GM13976 (cell line): ENCODE data around the gene MRNIP.

Experiments
- DNase-seq: peaks from one replicate; pipeline ENCODE4 v3.0.0; 2012; ENCODE audit warnings: low spot score
- CTCF ChIP-seq: IDR thresholded peaks from 2 replicates; pipeline ENCODE4 v1.5.1; 2012; ENCODE audit warnings: borderline replicate concordance, mild to moderate bottlenecking; ENCODE audit not compliant: insufficient read depth; ENCODE audit errors: extremely low read depth, missing control alignments, control extremely low read depth
- in situ Hi-C: fragments of 300-500 bp; cut with MboI; formaldehyde crosslinking; loops from one replicate; pipeline ENCODE4 v1.12.0; 2022; ENCODE audit warnings: low sequenced_read_pairs, mixed read lengths, inconsistent platforms; ENCODE audit not compliant: unreplicated experiment

MRNIP gene

GRCh38 chr5:179875741-179876609, 17.4 kb upstream of the MRNIP start:
- no peak for TF ChIP-seq CTCF
- DNase-seq = no peak
- in situ Hi-C loops = no loop called here

DNA sequence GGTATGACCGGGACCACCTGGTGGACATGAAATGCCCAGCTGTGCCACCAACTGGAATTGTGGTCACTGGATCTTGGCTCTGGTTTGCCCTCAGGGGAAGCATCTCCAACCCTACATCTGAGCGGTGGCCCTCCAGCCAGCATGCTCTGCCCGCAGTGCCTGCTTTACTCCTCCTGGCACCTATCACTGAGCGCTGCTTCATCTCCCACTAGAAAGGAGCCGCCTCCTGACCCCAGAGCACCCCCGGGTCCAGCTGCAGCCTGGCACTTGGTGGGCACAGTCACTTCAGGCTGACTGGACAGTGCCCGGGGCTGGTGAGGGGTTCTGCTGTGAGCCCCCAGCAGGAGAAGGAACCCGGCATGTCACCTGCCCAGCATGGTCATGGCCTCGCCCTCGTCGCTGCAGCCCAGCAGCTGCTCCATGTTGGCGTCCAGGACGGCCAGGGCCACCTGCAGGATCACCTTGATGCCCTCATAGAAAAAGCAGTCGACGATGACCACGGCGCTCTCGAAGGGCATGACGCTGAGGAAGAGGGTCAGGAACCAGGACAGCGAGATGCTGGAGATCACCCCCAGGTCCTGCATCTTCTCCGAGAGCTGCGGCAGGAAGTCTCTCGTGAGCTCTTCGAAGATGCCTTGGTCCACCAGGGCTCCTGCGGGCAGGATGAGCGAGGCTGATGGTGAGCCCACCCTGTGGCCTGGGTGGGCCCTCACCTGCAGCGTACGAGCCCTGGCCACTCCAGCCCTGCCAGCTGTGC, 16.1 kb upstream of the MRNIP start:
- in situ Hi-C loops = no loop called here
- TF ChIP-seq CTCF = no peak
- no peak for DNase-seq

GRCh38 chr5:179874136-179874535, 15.5 kb upstream of the MRNIP start:
- in situ Hi-C loops = no loop called here
- no peak for TF ChIP-seq CTCF
- DNase-seq = no peak

DNA sequence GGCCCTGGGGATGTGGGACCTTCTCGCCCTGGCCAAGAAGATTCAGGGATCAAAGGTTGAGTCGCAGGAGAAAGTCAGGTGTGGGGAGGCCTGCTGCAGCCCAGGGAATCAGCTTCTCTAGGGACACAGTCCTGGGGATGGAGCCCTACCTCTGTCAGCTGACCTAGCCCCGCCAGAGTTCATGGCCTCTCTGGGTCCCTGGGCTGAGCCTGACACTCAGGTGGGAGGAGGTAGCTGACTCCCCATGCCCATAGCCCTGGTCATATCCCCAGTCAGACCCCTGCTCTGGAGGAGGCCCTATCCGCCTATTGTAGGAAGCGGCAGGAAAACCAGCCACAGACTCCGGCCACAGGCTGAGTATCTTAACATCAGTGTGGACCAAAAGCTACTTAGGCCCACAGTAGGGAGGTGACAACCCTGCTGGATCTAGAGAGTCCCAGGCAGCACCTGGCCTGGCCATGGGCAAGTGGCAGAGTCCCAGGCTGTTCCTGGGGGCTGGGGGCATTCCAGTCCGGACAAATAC, 15.0 kb upstream of the MRNIP start:
- DNase-seq = no peak
- in situ Hi-C loops = no loop called here
- TF ChIP-seq CTCF = no peak

- DNase-seq = no peak
- TF ChIP-seq CTCF = no peak
- in situ Hi-C loops = no loop called here
Observed at GRCh38 chr5:179872828-179873575, 14.4 kb upstream of the MRNIP start.
